Melanocyte of skin (primary cell): ENCODE data around the gene CPHXL. TPM values are rescaled to one million over a fixed set of nuclear protein-coding genes. Genes with fewer than 3 reads are reported as not detected.

Source experiments
- small RNA-seq, 2 donors: library from RNA; depleted of rRNA; stranded (forward); fragments of <200 nt; gene quantifications; one replicate each; pipeline ENCODE3, GENCODE V24; 2012
- total RNA-seq, 2 donors: library from RNA; depleted of rRNA; stranded (reverse); fragments of >200 nt; gene quantifications; 2 replicates each; pipeline ENCODE4 v1.2.3, GENCODE V29; 2012

CPHXL gene
- total RNA-seq: not detected

DNA sequence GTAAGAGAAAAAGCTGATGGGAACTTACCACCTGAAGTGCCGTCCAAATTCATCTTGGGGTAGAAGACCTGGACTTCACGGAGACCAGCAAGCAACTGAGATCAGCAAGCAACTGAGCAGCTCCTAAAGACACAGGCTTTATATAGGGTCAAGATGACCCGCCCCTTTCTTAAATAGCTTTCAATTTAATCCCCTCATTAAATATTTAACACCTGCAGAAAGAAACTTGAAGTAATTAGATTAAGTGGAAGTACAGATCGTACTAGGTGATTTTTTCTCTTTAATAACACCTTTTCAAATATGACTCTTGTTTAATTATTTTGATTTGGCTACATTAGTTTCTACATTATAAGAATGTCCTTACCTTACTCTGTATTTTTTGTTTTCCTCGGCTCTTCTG lies at the start of gene CPHXL:
TSS of gene CPHXL (minus strand) at position 101 of the 400 bp plus-strand sequence. CDS start at position 53, 48 bp downstream.

DNA sequence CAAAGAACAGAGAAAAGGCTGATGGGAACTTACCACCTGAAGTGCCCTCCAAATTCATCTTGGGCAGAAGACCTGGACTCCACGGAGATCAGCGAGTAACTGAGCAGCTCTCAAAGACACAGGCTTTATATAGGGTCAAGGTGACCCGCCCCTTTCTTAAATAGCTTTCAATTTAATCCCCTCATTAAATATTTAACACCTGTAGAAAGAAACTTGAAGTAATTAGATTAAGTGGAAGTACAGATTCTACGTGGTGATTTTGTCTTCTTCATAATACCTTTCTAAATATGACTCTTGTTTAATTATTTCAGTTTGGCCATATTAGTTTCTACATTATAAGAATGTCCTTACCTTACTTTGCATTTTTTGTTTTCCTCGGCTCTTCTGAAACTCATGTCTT lies 24.9 kb downstream of the CPHXL start, which contains the start of gene DUXB:
TSS of gene DUXB (minus strand) at position 101 of the 400 bp plus-strand sequence. CDS start at position 58, 43 bp downstream.

DNA sequence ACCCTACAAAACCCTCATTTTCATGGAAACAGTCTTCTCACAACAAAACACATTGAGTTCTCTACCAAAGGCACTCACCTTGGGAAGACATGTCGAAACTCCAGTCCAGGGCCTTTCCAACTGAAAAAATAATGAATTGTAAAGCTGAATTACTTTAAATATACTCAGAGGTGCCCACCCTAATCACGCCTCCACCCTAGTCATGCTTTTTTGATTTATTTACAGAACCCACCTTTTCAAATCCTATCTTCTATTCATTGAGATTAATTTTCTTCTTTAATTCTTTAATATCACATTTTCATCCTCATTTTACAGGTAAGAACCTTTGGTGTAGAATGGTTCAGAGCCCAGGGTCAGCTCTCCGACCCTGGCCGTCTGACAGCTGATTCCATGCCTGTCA lies 49.4 kb downstream of the CPHXL start, which contains the start of gene CPHXL2:
TSS of gene CPHXL2 (minus strand) at position 101 of the 400 bp plus-strand sequence. CDS start at position 91, 10 bp downstream.

Small RNA genes lying within 50 kb of the gene (small RNA-seq; reads per million reads assigned to genes)
- gene RN7SL520P: 0 reads per million in 2 donors

Other genes starting within 250 kb of the CPHXL start
- 1 to 10 TPM; 5.5 to 9.3 TPM for gene CHST6, start 231.0 kb downstream of the CPHXL start, total RNA-seq
- under 1 TPM; under 0.01 to 0.34 TPM for gene CHST5, start 190.4 kb downstream of the CPHXL start, total RNA-seq
- 10 to 100 TPM; 13.1 to 16.3 TPM for gene TMEM231, start 170.2 kb downstream of the CPHXL start, total RNA-seq
- gene GABARAPL2, start 160.1 kb downstream of the CPHXL start, total RNA-seq: 10 to 100 TPM; 30.3 to 36.6 TPM
- 100 to 1,000 TPM in 1 of 2 donors, 10 to 100 TPM in 1; 96.7 to 109 TPM for gene ADAT1, start 103.2 kb downstream of the CPHXL start, total RNA-seq
- 100 to 1,000 TPM; 106 to 160 TPM for gene KARS1, start 78.8 kb downstream of the CPHXL start, total RNA-seq
- gene TERF2IP, start 78.7 kb downstream of the CPHXL start, total RNA-seq: 10 to 100 TPM; 38.0 to 42.3 TPM
- not detected for gene CPHXL2, start 49.5 kb downstream of the CPHXL start, total RNA-seq
- gene DUXB, start 25.0 kb downstream of the CPHXL start, total RNA-seq: not detected